Immature natural killer cell (primary cell): Measurements from ENCODE around the gene FEZF1. TPM values are rescaled to one million over a fixed set of nuclear protein-coding genes. Genes with fewer than 3 reads are reported as not detected.

Experiments
- DNase-seq, 3 donors: peaks; one replicate each; pipeline ENCODE4 v3.0.0; 2022; ENCODE audit warnings: mixed read lengths in 1 of 3
- H3K27ac Mint-ChIP-seq, 6 donors: one replicate each; pipeline ENCODE4 v1.8.0; 2020; ENCODE audit warnings: mixed read lengths in 6 of 6, mild to moderate bottlenecking in 5 of 6, inconsistent platforms in 4 of 6, moderate library complexity in 3 of 6
- H3K27me3 Mint-ChIP-seq, 3 donors: one replicate each; pipeline ENCODE4 v1.8.0; 2020 to 2021; ENCODE audit warnings: low read depth in 3 of 3, mild to moderate bottlenecking in 3 of 3, mixed read lengths in 3 of 3, moderate library complexity in 3 of 3, inconsistent platforms in 1 of 3
- H3K36me3 Mint-ChIP-seq, 3 donors: one replicate each; pipeline ENCODE4 v1.8.0; 2020; ENCODE audit warnings: mixed read lengths in 3 of 3, inconsistent platforms in 2 of 3, mild to moderate bottlenecking in 2 of 3
- H3K4me1 Mint-ChIP-seq, 2 donors: one replicate each; pipeline ENCODE4 v1.8.0; 2020; ENCODE audit warnings: inconsistent platforms in 2 of 2, mild to moderate bottlenecking in 2 of 2, mixed read lengths in 2 of 2, moderate library complexity in 1 of 2
- H3K4me3 Mint-ChIP-seq, 5 donors: one replicate each; pipeline ENCODE4 v1.8.0; 2020; ENCODE audit warnings: mild to moderate bottlenecking in 5 of 5, mixed read lengths in 5 of 5, inconsistent platforms in 3 of 5, moderate library complexity in 3 of 5
- H3K9me3 Mint-ChIP-seq, 6 donors: one replicate each; pipeline ENCODE4 v1.8.0; 2020; ENCODE audit warnings: mild to moderate bottlenecking in 6 of 6, mixed read lengths in 6 of 6, inconsistent platforms in 4 of 6, moderate library complexity in 3 of 6
- polyA plus RNA-seq, 3 donors: library from polyadenylated mRNA; unstranded; fragments of 300-500 nt; fragmentation: Illumina TruSeq; gene quantifications; one replicate each; pipeline ENCODE4 v1.2.3, GENCODE V29; 2021

The FEZF1 gene
- polyA plus RNA-seq, 3 donors from 2014 or later, result not detected

GRCh38 chr7:122314284-122314683 is 9.7 kb upstream of the FEZF1 start:
- H3K27me3 Mint-ChIP-seq, result peaks cover 13 to 30% (median 26%) of the 10 kb centered on the region in 3 donors
- no peak overlapping the region for H3K27ac Mint-ChIP-seq
- H3K36me3 Mint-ChIP-seq, result peaks cover 0 to 11% (median 7%) of the 10 kb centered on the region in 3 donors
- peaks cover 14 to 58% (median 25%) of the 10 kb centered on the region in 6 donors for H3K9me3 Mint-ChIP-seq
- no peaks in the 10 kb centered on the region for H3K4me1 Mint-ChIP-seq
- DNase-seq, result no peak
- H3K4me3 Mint-ChIP-seq, result no peak overlapping the region

DNA sequence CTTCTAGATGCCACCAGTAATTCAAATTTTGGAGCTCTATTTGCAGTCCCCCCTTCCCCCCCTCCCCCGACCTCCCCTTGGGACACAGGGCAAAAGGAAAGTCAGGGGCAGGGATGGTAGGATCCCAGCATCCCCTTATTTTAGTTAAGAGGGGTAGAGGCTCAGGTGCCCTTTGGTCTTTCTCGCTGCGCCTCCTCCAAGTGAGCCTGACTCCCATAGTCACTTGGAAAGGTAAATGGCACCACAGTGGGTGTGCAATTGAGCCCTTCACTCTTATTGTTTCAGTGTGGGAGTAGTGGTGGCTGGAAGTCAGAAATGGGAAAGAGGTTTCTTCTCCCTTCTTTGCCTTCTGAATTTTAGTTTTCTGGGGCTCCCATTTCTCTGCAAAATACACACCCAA is 8.2 kb upstream of the FEZF1 start:
- Mint-ChIP-seq H3K27ac (no peak overlapping the region), H3K9me3 (peaks cover 10 to 49% (median 23%) of the 10 kb centered on the region in 6 donors), H3K36me3 (peaks cover 0 to 11% (median 7%) of the 10 kb centered on the region in 3 donors), H3K4me1 (no peaks in the 10 kb centered on the region), H3K27me3 (peaks cover 15 to 29% (median 26%) of the 10 kb centered on the region in 3 donors), H3K4me3 (no peak overlapping the region)
- no peak for DNase-seq

DNA sequence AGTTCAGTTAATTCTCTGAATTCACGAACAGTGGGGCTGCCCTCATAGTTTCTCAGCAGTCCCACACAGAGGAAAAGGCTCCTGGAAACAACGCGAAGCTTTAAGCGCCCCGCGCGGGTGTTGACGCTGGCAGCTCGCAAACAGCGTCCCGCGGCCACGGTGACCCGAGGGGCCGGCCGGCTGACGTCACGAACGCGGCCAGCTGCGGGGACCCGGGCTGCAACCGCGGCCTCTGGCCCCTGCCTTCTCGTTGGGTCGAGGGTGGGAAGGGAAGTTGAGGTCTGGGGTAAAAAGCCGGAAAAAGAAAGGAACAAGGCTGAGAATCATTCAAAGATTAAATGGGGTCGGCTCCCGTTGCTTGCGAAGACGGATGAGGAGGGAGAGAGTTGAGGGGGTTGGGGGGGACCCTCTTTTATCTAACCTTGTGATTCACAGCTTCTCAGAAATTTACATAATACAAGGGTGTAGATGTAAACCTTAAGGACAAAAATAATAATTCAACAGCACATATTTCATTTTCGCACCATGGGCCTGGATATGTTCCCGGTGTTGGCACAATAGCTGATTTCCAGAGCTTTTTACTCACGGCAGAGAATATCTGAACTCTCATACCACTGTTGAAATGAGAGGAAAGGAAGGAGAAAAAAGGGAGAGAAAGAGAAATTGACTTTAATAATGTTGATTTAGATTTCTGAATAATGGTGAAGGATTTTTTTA is 7.3 kb upstream of the FEZF1 start:
- Mint-ChIP-seq H3K27me3 (peaks cover 13 to 28% (median 23%) of the 10 kb centered on the region in 3 donors), H3K4me3 (no peak overlapping the region), H3K36me3 (peaks cover 0 to 11% (median 7%) of the 10 kb centered on the region in 3 donors)

GRCh38 chr7:122311050-122311700 is 6.6 kb upstream of the FEZF1 start:
- H3K27me3 Mint-ChIP-seq, result peaks cover 17 to 26% (median 26%) of the 10 kb centered on the region in 3 donors
- peaks cover 10 to 41% (median 22%) of the 10 kb centered on the region in 6 donors for H3K9me3 Mint-ChIP-seq
- H3K4me3 Mint-ChIP-seq, result peak overlapping the region in 1 of 5 donors; percentile 10
- DNase-seq, result no peak
- H3K27ac Mint-ChIP-seq, result no peak overlapping the region
- no peaks in the 10 kb centered on the region for H3K4me1 Mint-ChIP-seq
- H3K36me3 Mint-ChIP-seq, result peaks cover 0 to 11% (median 7%) of the 10 kb centered on the region in 3 donors

More for the DNA sequence above, 7.3 kb upstream of the FEZF1 start:
- H3K9me3 Mint-ChIP-seq, result peaks cover 10 to 41% (median 22%) of the 10 kb centered on the region in 6 donors
- DNase-seq, result no peak
- no peaks in the 10 kb centered on the region for H3K4me1 Mint-ChIP-seq
- no peak overlapping the region for H3K27ac Mint-ChIP-seq

DNA sequence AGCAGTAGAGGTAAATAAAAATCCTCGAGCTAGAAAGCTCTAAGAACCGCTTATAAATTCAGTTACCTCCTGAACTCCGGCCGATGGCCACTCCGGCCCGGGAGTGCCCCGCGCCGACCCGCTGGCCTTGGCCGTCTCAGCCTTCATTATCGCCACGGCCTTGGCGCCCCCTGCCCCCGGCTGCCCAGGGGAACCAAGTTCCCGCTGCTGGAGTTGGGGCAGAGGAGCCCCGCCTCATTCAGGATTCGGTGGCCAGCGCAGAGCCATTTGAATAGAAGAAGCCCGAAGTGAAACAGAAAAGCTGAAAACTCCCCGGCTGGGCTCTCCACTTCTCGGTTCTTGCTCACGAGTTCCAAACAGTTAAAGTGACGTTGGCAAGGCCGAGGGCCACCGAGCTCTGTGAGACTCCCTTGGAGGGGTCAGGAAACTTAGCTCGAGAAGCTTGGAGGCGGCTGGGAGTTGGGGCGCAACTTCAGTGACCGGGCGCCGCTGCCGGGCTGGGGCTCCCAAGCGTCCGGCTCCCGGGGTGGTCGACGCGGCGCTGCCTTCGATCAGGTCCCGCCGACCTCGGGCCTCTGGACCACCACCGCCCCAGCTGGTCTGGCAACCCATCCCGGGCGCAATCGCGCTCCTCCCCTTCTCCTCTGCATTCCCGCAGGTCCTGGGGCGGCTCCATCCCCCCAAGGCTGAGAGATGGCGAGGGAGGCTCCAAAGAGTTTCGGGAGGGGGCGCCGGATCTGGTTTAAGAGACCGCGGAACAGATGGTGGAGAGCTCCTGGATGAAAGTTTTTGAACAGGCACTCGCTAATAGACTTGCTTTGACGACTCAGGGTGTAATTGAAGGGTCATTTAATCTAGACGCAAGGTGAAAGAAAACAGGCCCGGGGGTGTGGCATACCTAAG is 5.8 kb upstream of the FEZF1 start:
- no peak for DNase-seq
- no peak overlapping the region for H3K27ac Mint-ChIP-seq
- peaks cover 0 to 10% (median 3%) of the 10 kb centered on the region in 3 donors for H3K36me3 Mint-ChIP-seq
- H3K9me3 Mint-ChIP-seq, result peaks cover 4 to 36% (median 17%) of the 10 kb centered on the region in 6 donors
- no peaks in the 10 kb centered on the region for H3K4me1 Mint-ChIP-seq
- peaks cover 19 to 24% (median 22%) of the 10 kb centered on the region in 3 donors for H3K27me3 Mint-ChIP-seq
- H3K4me3 Mint-ChIP-seq, result peak overlapping the region in 1 of 5 donors; percentile 10

DNA sequence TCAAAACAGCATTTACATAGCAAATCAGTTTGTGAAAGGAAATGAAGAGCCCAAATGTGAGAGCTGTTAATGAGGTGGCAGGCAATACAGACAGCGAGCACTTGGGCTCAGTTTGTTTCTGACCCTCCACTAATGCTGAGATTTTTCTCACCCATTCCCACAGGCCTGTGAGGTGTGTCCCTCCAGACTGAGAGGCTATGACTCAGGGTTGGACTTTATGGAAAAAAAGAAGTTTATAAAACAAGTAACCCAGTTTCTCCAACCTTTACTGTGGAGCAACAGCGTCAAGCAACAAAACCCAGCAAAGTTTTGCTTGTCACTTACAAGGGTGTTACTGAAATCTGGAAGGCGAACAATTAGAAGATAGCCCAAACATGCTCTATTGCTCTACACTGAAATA is 4.9 kb upstream of the FEZF1 start:
- no peak overlapping the region for H3K4me3 Mint-ChIP-seq
- no peak for DNase-seq
- no peak overlapping the region for H3K27ac Mint-ChIP-seq
- H3K9me3 Mint-ChIP-seq, result peaks cover 2 to 27% (median 13%) of the 10 kb centered on the region in 6 donors
- peaks cover 0 to 8% (median 0%) of the 10 kb centered on the region in 3 donors for H3K36me3 Mint-ChIP-seq
- peaks cover 17 to 18% (median 17%) of the 10 kb centered on the region in 3 donors for H3K27me3 Mint-ChIP-seq
- H3K4me1 Mint-ChIP-seq, result no peaks in the 10 kb centered on the region

- DNase-seq, result no peak
- no peak overlapping the region for H3K4me3 Mint-ChIP-seq
- H3K27me3 Mint-ChIP-seq, result peaks cover 19 to 27% (median 20%) of the 10 kb centered on the region in 3 donors
- H3K36me3 Mint-ChIP-seq, result peaks cover 0 to 9% (median 0%) of the 10 kb centered on the region in 3 donors
- H3K4me1 Mint-ChIP-seq, result no peaks in the 10 kb centered on the region
- no peak overlapping the region for H3K27ac Mint-ChIP-seq
- peaks cover 0 to 27% (median 15%) of the 10 kb centered on the region in 6 donors for H3K9me3 Mint-ChIP-seq
Measured at GRCh38 chr7:122307228-122307621, 2.7 kb upstream of the FEZF1 start.

GRCh38 chr7:122306320-122307227 is 2.0 kb upstream of the FEZF1 start:
- DNase-seq, result no peak
- no peak overlapping the region for H3K4me3 Mint-ChIP-seq
- no peak overlapping the region for H3K27ac Mint-ChIP-seq
- peaks cover under 1 to 29% (median 16%) of the 10 kb centered on the region in 6 donors for H3K9me3 Mint-ChIP-seq
- H3K4me1 Mint-ChIP-seq, result no peaks in the 10 kb centered on the region
- peaks cover 19 to 30% (median 20%) of the 10 kb centered on the region in 3 donors for H3K27me3 Mint-ChIP-seq
- peaks cover 0 to 9% (median 0%) of the 10 kb centered on the region in 3 donors for H3K36me3 Mint-ChIP-seq

- no peak overlapping the region for H3K27ac Mint-ChIP-seq
- H3K4me3 Mint-ChIP-seq, result no peak overlapping the region
- no peaks in the 10 kb centered on the region for H3K4me1 Mint-ChIP-seq
Measured at GRCh38 chr7:122305475-122306319, 1.1 kb upstream of the FEZF1 start.

DNA sequence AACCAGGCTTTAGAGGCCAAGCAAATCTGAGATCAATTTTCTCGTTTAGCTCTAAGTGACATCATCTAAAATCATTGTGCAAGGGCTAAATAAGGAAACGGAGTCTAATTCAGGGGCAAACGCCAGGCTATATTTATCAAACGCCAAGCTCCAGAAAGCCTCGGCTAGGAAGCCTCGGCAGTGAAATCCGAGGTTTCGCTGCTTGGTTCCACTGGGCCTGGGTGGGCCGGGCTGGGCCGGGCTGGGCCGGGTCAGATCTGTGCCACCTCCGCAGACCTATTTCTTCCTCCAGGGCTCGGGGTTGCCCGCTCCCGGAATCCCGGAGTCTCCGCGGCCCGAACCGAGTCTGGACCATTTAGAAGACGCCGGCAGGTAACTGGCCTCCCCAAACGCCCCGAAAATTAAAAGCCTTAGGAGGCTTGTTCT is 459 bp upstream of the FEZF1 start:
- peaks cover 19 to 30% (median 24%) of the 10 kb centered on the region in 3 donors for H3K27me3 Mint-ChIP-seq
- H3K27ac Mint-ChIP-seq, result no peak overlapping the region
- peaks cover 3 to 30% (median 21%) of the 10 kb centered on the region in 6 donors for H3K9me3 Mint-ChIP-seq
- no peaks in the 10 kb centered on the region for H3K4me1 Mint-ChIP-seq
- H3K36me3 Mint-ChIP-seq, result peaks cover 0 to 6% (median 3%) of the 10 kb centered on the region in 3 donors
- no peak overlapping the region for H3K4me3 Mint-ChIP-seq
- DNase-seq, result no peak

More at GRCh38 chr7:122305475-122306319, 1.1 kb upstream of the FEZF1 start:
- peaks cover 3 to 27% (median 19%) of the 10 kb centered on the region in 6 donors for H3K9me3 Mint-ChIP-seq
- no peak for DNase-seq
- peaks cover 0 to 6% (median 3%) of the 10 kb centered on the region in 3 donors for H3K36me3 Mint-ChIP-seq
- peaks cover 19 to 28% (median 22%) of the 10 kb centered on the region in 3 donors for H3K27me3 Mint-ChIP-seq

DNA sequence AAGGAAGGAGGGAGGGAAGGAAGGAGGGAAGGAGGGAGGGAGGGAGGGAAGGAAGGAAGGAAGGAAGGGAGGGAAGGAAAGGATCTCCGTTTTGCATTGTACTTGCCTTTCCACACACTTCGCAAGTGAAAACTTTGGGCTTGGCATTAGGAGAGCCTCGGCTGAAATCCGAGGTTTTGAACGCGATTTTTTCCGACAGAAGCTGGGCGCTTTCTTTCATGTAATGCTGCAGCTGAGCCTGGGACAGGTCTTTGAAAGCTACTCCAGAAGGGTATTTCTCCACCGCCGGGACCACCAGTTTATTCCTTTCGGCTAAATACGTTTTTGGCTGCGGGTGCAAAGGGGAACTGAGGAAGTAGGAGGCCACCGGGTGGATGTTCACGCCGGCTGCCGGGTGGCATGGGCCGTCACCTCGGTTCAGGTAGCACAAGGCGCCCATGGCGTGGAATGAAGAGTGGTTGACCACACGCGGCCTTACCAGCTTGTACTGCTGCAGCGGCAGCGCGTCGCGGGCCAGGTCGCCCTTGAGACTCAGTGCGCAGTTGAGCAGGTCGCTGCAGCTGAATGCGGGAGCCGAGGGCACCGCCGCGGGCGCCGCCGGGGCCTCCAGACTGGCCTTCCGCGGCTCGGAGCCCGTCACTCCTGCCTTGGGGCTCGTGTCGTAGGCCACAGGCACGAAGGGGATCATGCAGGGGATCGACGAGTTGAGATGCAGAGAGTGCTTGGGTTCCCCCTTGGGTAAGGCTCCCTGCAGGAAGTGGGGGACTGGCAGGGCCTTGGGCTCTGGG is 825 bp downstream of the FEZF1 start:
- peaks cover 7 to 37% (median 27%) of the 10 kb centered on the region in 6 donors for H3K9me3 Mint-ChIP-seq
- no peak overlapping the region for H3K27ac Mint-ChIP-seq
- H3K4me3 Mint-ChIP-seq, result no peak overlapping the region
- H3K27me3 Mint-ChIP-seq, result peaks cover 19 to 32% (median 28%) of the 10 kb centered on the region in 3 donors
- peaks cover 0 to 6% (median 3%) of the 10 kb centered on the region in 3 donors for H3K36me3 Mint-ChIP-seq
- no peak for DNase-seq
- H3K4me1 Mint-ChIP-seq, result no peaks in the 10 kb centered on the region
